Measurements from ENCODE around the gene NXPE3.

Gene NXPE3

DNA sequence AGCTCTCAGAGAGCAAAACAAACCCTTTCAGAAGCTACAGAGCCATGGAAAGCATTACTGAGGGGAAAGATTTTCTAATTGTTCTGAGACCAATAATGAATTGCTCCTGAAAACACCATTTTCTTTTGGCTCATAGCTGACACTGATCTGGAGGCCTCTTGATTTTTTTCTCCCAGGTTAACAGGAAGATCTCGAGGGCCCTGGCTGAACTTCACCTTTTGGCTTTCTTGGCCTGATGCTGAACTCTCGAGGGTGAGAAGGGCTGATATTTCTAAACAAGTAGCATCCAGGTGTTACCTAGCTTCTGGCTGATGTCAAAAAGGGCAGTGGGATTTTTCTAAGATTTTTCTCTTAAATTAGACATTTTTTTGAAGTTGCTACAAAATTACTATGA lies 50.4 kb downstream of the NXPE3 start:
- DNase-seq, result no peak

- DNase-seq, result no peak
Observed at GRCh38 chr3:101829874-101830273, 50.9 kb downstream of the NXPE3 start.

DNA sequence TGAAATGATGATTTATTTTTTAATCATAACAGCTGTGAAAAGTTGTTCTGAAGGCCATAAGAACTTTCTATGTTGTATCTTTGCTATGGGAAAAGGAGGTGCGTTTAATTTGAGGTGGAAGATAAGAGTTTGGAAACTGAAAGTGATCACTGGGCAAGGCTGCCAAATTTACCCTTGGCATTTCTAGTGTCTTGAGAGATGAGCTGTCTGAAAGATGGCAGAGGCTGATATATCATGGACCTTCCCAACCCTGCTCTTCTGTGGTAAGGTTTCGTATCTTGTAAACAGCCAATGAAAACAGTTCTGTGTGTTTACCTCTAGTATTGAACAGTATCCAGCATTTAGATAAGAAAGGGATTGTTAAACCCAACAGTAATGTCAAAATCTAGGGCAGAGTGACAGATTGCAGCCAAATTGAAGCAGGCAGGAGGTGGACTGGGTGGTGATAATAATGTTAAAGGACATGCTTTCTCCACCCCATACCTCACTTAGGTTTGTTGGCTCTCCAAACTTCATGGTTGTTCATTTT lies 54.5 kb downstream of the NXPE3 start:
- peak; percentile 28 for DNase-seq

DNA sequence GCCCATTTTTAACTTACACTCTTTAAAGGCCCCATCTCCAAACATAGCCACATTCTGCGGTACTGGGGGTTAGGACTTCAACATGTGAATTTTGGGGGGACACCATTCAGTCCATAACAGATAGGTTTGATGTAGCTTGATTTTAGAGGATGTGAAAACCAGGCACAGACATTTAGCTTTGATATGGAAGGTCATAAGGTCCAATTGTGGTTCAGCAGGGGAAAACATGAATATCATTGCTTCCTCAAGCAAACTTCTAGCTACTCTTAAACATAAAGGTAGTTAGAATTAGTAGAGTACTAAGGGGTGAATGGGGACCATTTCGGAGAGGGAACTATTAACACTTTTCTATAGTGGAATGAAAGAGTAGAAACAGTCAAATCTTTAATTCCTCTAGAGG lies 56.7 kb downstream of the NXPE3 start:
- DNase-seq, result no peak

GRCh38 chr3:101836160-101836559 lies 57.1 kb downstream of the NXPE3 start:
- no peak for DNase-seq

GRCh38 chr3:101836652-101837598 lies 57.9 kb downstream of the NXPE3 start:
- no peak for DNase-seq

GRCh38 chr3:101838691-101839090 lies 59.7 kb downstream of the NXPE3 start:
- no peak for DNase-seq

DNA sequence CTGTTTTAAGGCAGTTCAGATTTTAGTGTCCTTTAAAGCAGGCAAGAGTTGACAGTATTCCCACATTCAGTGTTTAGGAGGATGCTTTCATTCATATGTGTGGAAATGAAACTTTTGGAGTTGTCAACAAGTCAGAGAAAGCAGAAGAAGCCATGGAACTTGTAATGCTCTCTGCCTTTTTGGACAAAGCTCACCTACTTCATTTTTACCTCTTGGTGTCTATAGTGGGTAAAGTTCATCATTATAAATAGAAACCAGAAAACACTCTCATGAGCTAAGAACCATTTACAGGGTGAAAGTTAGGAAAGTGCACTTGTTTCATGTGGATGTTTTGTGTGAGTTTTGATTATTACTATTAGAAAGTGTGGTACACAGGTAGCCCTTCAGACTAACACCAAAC lies 61.1 kb downstream of the NXPE3 start:
- DNase-seq, result no peak

- no peak for DNase-seq
Observed at GRCh38 chr3:101842245-101842934, 63.4 kb downstream of the NXPE3 start.

DNA sequence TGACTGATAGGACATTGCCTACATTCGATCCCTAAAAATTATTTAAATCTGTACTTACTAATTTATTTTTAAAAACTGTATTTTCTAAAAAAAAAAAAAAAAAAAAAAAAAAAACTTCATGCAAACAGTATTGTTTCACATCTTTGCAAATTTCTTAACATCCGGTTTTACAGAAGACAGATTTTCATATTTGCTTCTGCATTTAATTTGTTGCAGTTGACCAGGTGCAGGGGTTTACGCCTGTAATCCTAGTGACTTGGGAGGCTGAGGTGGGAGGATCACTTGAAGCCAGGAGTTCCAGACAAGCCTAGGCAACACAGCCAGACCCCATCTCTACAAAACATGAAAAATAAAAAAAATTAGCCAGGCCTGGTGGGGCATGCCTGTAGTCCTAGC lies 63.9 kb downstream of the NXPE3 start:
- DNase-seq, result no peak

GRCh38 chr3:101845425-101845824 lies 66.4 kb downstream of the NXPE3 start:
- DNase-seq, result no peak

GRCh38 chr3:101846709-101847108 lies 67.7 kb downstream of the NXPE3 start:
- no peak for DNase-seq

DNA sequence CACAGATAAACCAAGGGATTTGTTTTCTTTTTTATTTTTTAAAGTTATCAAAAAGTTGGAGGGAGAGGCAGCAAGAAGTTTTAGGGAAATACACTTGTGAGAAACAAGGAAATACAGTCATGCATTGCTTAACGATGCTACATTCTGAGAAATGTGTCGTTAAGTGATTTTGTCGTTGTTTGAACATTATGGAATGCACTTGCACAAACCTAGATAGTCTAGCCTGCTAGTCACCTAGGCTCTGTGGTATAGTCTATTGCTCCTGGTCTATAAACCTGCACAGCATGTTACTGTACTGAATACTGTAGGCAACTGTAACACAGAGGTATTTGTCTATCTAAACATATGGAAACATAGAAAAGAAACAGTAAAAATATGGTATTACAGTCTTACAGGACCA lies 68.3 kb downstream of the NXPE3 start:
- no peak for DNase-seq

GRCh38 chr3:101848326-101848725 lies 69.3 kb downstream of the NXPE3 start:
- DNase-seq, result no peak

DNA sequence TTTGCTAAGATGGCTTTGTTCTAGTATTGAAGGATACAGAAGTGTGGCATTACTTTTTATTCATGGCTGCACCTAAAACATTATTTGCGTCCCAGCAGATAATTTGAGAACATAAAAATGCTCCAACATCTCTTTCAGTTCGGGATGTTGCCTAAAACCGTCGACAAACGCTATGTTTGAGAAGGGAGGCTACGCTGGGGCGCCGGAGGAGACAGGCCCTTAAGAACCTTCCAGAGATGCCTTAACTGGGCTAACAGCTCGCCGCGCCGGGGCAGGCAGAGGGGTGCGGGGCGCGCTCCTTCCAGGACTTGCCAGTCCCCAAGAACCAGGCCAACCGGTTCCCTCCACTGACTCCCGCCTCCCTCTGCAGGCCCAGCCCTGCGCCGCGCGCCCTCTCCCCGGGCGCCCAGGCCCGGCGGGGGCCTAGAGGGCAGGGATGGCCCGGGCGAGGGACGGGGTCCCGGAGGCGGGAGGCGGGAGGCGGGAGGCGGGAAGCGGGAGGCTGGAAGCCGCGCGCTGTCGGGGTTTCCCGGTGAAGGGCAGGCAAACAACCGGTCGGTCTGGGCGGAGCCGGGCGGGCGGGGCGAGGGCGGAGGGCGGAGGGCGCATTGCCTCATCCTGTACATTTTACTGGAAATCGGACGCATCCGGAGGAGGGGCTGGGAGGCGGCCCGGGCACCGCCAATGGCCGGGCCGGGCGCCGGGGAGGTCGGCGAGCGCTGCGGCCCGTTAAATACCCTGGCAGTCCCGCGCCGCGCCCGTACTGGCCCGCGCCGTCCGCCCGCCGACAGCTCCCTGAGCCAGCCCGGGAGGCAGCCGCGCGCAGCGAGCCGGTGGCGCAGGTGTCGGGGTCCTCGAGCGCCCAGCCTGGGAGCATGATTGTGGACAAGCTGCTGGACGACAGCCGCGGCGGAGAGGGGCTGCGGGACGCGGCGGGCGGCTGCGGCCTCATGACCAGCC lies 70.0 kb downstream of the NXPE3 start, which contains the start of gene NFKBIZ:
NFKBIZ (plus strand) TSS at position 761 of the 960 bp plus-strand sequence; CDS start at position 876, 115 bp downstream.
- peak; percentile 94 for DNase-seq

DNA sequence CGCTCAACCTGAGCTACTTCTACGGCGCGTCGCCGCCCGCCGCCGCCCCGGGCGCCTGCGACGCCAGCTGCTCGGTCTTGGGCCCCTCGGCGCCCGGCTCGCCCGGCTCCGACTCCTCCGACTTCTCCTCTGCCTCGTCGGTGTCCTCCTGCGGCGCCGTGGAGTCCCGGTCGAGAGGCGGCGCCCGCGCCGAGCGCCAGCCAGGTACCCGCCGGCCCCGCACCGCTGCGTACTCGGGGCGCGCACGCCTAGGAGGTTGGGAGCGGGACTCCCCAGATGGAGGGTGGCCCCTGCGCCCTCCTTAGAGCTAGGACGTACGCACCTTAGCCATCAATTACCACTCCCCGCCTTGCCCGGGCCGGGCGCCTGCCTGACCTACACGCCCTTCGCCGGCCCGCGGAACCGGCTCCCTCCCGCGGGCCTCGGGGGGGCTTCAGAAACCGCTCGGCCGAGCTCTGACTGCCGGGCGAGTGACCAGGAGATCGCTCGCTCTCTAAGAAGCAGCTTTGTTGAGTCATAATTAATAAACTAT lies 70.8 kb downstream of the NXPE3 start:
- peak; percentile 42 for DNase-seq

DNA sequence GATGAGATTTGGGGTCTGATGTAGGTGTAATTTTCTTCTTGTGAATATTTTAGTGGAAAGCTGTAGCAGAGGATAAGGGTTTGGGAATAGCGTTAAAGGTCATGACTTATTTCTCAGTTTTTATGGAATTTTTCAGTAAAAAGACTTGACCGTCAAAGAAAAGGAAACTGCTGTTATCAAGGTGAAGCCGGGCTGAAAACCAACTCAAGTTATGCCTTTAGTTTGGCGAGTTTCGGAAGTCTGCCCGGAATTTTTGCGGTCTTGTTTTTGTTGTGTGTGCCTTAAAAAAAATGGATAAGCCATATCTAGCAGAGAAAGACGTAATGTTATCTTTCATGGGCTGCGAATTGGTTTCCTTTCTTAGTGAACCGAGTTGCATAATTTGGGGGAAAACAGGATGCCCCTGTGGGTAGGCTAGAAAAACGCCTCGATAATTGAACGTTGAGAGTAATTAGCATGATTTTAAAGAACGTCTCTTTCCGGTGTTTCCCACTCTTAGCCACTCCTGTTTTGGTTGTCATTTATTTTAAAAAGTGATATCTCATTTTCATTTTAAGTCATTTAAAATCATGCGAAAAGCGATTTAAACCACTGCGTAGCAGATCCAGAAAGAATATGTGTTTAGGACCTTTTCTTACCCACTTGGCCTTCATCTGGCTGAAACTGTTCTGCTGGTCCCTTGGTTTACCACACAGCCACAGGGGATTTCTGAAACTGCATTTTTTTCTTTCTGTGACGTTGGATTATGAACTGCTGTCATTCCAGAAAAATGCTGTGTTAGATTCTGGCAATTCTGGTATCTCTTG lies 71.4 kb downstream of the NXPE3 start:
- DNase-seq, result peak; percentile 86

GRCh38 chr3:101851072-101851770 lies 72.2 kb downstream of the NXPE3 start:
- DNase-seq, result peak; percentile 77

GRCh38 chr3:101851850-101852714 lies 73.1 kb downstream of the NXPE3 start:
- DNase-seq, result no peak
